HCT116 (cell line): Measurements from ENCODE around the gene CROCC. TPM values are rescaled to one million over a fixed set of nuclear protein-coding genes. Genes with fewer than 3 reads are reported as not detected.
A peak's percentile ranks its signal among the peaks of the same experiment; 100 is the strongest.

Experiments used
- ATAC-seq: fragments of 200-7000 bp; cut with Tn5 transposase; 2 replicates; pipeline ENCODE4 v1.9.1; 2020; ENCODE audit warnings: mild to moderate bottlenecking, moderate library complexity
- BruUV-seq: library from RNA; stranded (reverse); fragments of 400-500 nt; replicated peaks from 2 replicates; lab custom pipeline; 2021; lab: Mats Ljungman, UMichigan
- CTCF ChIA-PET: fragments of 300-600 bp; sonication (Branson Sonifier 250); formaldehyde crosslinking; loops from one replicate; lab custom pipeline; 2021; ENCODE audit warnings: antibody characterized with exemption; lab: Charles Lee
- POLR2A ChIA-PET: fragments of 300-600, 350-600 bp; sonication (Branson Sonifier 250); formaldehyde crosslinking; loops from one replicate; lab custom pipeline; 2021; ENCODE audit warnings: antibody characterized with exemption; lab: Charles Lee
- RAD21 ChIA-PET, 2 experiments: fragments of 300-600 bp; sonication (Branson Sonifier 250); formaldehyde crosslinking; loops; one replicate each; lab custom pipeline; 2023; ENCODE audit warnings: low total read pairs in 2 of 2; ENCODE audit not compliant: uncharacterized antibody in 2 of 2, unreplicated experiment in 2 of 2, low non-redundant PET in 1 of 2; lab: Charles Lee
- DNase-seq: peaks from one replicate; pipeline ENCODE4 v3.0.0-alpha.2; 2010; ENCODE audit warnings: low read depth, low spot score
- H2AFZ ChIP-seq: fragments of 200-600 bp; shearing (Covaris generic), sonication (generic); 2 replicates; pipeline ENCODE4 v1.6.1; 2017; ENCODE audit warnings: low read depth, mixed run types, mixed read lengths, antibody characterized with exemption, low read length; ENCODE audit not compliant: poor library complexity, severe bottlenecking
- H3K27ac ChIP-seq: 2 replicates; pipeline ENCODE4 v1.5.1; 2012; ENCODE audit warnings: low read depth, low read length
- H3K27me3 ChIP-seq: fragments of 200-600 bp; sonication (generic); 2 replicates; pipeline ENCODE4 v1.6.1; 2016; ENCODE audit warnings: mixed run types, low read length, mixed read lengths; ENCODE audit not compliant: insufficient read depth
- H3K36me3 ChIP-seq, 2 experiments: fragments of 200-500 bp in 1 of 2; fragments of 200-600 bp in 1 of 2; sonication (Bioruptor generic) in 1 of 2; sonication (generic) in 1 of 2; 2 replicates each; pipeline versions ENCODE4 v1.5.1 to v1.6.1; 2014 to 2016; ENCODE audit warnings: low read length in 2 of 2, inconsistent platforms in 1 of 2, mixed read lengths in 1 of 2, mixed run types in 1 of 2; ENCODE audit not compliant: insufficient read depth in 2 of 2, control insufficient read depth in 1 of 2
- H3K4me1 ChIP-seq, 2 experiments: fragments of 200-600 bp in 1 of 2; sonication (generic) in 1 of 2; 2 replicates each; pipeline versions ENCODE4 v1.5.1 to v1.6.1; 2012 to 2017; ENCODE audit warnings: low read length in 2 of 2, inconsistent platforms in 1 of 2, mild to moderate bottlenecking in 1 of 2, mixed read lengths in 1 of 2, mixed run types in 1 of 2, moderate library complexity in 1 of 2; ENCODE audit not compliant: insufficient read depth in 2 of 2, control insufficient read depth in 1 of 2
- H3K4me2 ChIP-seq: fragments of 200-600 bp; sonication (generic); 2 replicates; pipeline ENCODE4 v1.6.1; 2017; ENCODE audit warnings: mixed run types, low read length, mixed read lengths
- H3K4me3 ChIP-seq, 2 experiments: fragments of 200-600 bp in 1 of 2; sonication (generic) in 1 of 2; replicated peaks in 1 of 2; 2 replicates each; pipeline ENCODE4 v1.5.1; 2011 to 2016; ENCODE audit warnings: low read length in 2 of 2, control low read depth in 1 of 2, low read depth in 1 of 2, mild to moderate bottlenecking in 1 of 2, mixed read lengths in 1 of 2, mixed run types in 1 of 2
- H3K79me2 ChIP-seq: fragments of 200-600 bp; sonication (generic); 2 replicates; pipeline ENCODE4 v1.6.1; 2017; ENCODE audit warnings: mild to moderate bottlenecking, mixed run types, low read length, moderate library complexity, mixed read lengths; ENCODE audit not compliant: insufficient read depth
- H3K9ac ChIP-seq: fragments of 200-600 bp; sonication (generic); 2 replicates; pipeline ENCODE4 v1.6.1; 2016; ENCODE audit warnings: low read length, mixed read lengths
- H3K9me2 ChIP-seq: fragments of 200-600 bp; sonication (generic), shearing (Covaris generic); 2 replicates; pipeline ENCODE4 v1.6.1; 2017; ENCODE audit warnings: mixed run types, mild to moderate bottlenecking, moderate library complexity; ENCODE audit not compliant: insufficient read depth
- H3K9me3 ChIP-seq, 2 experiments: fragments of 200-500 bp in 1 of 2; fragments of 200-600 bp in 1 of 2; sonication (Bioruptor generic) in 1 of 2; sonication (generic) in 1 of 2; 2 replicates each; pipeline ENCODE4 v1.6.1; 2014 to 2017; ENCODE audit warnings: low read length in 2 of 2, mixed read lengths in 2 of 2, inconsistent platforms in 1 of 2, low read depth in 1 of 2, mild to moderate bottlenecking in 1 of 2, mixed run types in 1 of 2, moderate library complexity in 1 of 2; ENCODE audit not compliant: control insufficient read depth in 1 of 2, insufficient read depth in 1 of 2
- H4K20me1 ChIP-seq: fragments of 200-600 bp; sonication (generic), shearing (Covaris generic); 2 replicates; pipeline ENCODE4 v1.6.1; 2017; ENCODE audit warnings: mixed run types, mild to moderate bottlenecking, moderate library complexity; ENCODE audit not compliant: insufficient read depth
- CBX3 ChIP-seq: IDR thresholded peaks from 2 replicates; pipeline ENCODE4 v1.6.1; 2012; ENCODE audit warnings: low read depth
- CEBPB ChIP-seq: IDR thresholded peaks from 2 replicates; pipeline ENCODE4 v1.6.1; 2012; ENCODE audit warnings: low read depth
- EZH2 ChIP-seq: fragments of 200-600 bp; sonication (generic); IDR thresholded peaks from 2 replicates; pipeline ENCODE4 v1.6.1; 2017; ENCODE audit warnings: antibody characterized with exemption, mixed run types
- FOSL1 ChIP-seq: IDR thresholded peaks from 2 replicates; pipeline ENCODE4 v1.6.1; 2012; ENCODE audit warnings: low read depth
- JUND ChIP-seq: IDR thresholded peaks from 2 replicates; pipeline ENCODE4 v1.6.1; 2012
- MAX ChIP-seq: IDR thresholded peaks from 2 replicates; pipeline ENCODE4 v1.6.1; 2012
- POLR2AphosphoS5 ChIP-seq: IDR thresholded peaks from 2 replicates; pipeline ENCODE4 v1.6.1; 2011; ENCODE audit warnings: mild to moderate bottlenecking, low read depth, low read length, moderate library complexity
- REST ChIP-seq: IDR thresholded peaks from 2 replicates; pipeline ENCODE4 v1.6.1; 2012; ENCODE audit warnings: low read depth
- SIN3A ChIP-seq: IDR thresholded peaks from 2 replicates; pipeline ENCODE4 v1.6.1; 2012; ENCODE audit warnings: low read depth
- TCF7L2 ChIP-seq: IDR thresholded peaks from 2 replicates; pipeline ENCODE4 v1.7.0; 2011; ENCODE audit warnings: borderline replicate concordance, inconsistent platforms; ENCODE audit not compliant: insufficient read depth, insufficient read length; ENCODE audit errors: extremely low read depth
- YY1 ChIP-seq: IDR thresholded peaks from 2 replicates; pipeline ENCODE4 v1.6.1; 2011; ENCODE audit warnings: low read length, low read depth, moderate library complexity, mild to moderate bottlenecking; ENCODE audit not compliant: insufficient replicate concordance; ENCODE audit errors: extremely low read depth
- ZNF274 ChIP-seq: fragments of 200-500 bp; sonication (Bioruptor generic); IDR thresholded peaks from 2 replicates; pipeline ENCODE4 v1.6.1; 2014; ENCODE audit warnings: mild to moderate bottlenecking, low read depth, low read length, inconsistent platforms
- intact Hi-C: fragments of 100-400 bp; cut with micrococcal nuclease; formaldehyde crosslinking; loops from 2 replicates; pipeline ENCODE4 v1.10.0; 2022
- total RNA-seq: library from RNA; stranded (reverse); gene quantifications from one replicate; pipeline ENCODE4 v1.2.1, GENCODE V29; 2021; ENCODE audit not compliant: unreplicated experiment
- TF ChIP-seq, protein P1 (sequence below), 3 experiments: fragments of 200-600 bp in 1 of 3; sonication (generic) in 1 of 3; IDR thresholded peaks in 2 of 3; conservative IDR thresholded peaks in 1 of 3; 2 replicates each; pipeline ENCODE4 v1.5.1; 2012 to 2017; ENCODE audit warnings: low read depth in 2 of 3, low read length in 2 of 3, antibody characterized with exemption in 1 of 3, borderline replicate concordance in 1 of 3, control low read depth in 1 of 3, mild to moderate bottlenecking in 1 of 3, mixed read lengths in 1 of 3, mixed run types in 1 of 3, moderate library complexity in 1 of 3; ENCODE audit not compliant: insufficient read depth in 1 of 3

Gene CROCC
- total RNA-seq, 1 experiment from 2014 or later: 30.1 TPM

DNA sequence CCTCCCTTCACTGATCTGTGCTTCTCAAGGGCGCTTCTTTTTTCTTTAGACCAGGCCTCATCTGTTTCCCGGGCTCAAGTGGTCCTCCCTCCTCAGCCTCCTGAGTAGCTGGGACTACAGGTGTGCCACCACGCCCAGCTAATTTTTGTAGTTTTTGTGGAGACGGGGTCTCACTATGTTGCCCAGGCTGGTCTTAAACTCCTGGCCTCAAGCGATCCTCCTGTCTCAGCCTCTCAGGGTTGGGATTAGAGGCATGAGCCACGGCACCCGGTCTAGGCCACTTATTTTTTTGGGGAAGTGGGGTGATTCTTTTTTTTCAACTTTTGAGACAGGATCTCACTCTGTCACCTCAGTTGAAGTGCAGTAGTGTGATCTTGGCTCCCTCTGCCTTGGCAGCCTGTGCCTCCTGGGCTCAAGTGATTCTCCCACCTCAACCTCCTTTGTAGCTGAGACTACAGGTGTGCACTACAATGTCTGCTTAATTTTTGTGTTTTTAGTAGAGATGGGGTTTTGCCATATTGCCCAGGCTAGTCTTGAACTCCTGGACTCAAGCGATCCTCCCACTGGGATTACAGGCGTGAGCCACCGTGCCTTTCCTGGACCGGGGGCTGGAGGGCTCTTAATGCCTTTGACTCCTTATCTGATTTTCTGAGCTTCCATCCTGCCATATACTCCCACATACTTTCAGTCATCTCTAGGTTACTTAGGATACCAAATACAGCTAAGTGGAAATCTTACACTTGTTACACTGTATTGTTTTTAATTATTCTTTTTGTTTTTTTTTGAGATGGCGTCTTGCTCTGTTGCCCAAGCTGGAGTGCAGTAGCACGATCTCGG is 39.8 kb downstream of the CROCC start:
- POLR2A ChIA-PET: interaction anchor here (1.3 kb wide), 1 partner anchor 56 kb away, joined by 4 read pairs; no protein-coding TSS in a partner anchor
- H3K9ac ChIP-seq: peak overlapping the region; percentile 46

More for the DNA sequence above, 39.8 kb downstream of the CROCC start:
- Histone ChIP-seq H3K4me3 (peak overlapping the region; percentile 35 to 54), H3K4me1 (peaks cover 12 to 17% of the 10 kb centered on the region in 2 experiments), H3K9me3 (no peaks in the 10 kb centered on the region), H4K20me1 (no peaks in the 10 kb centered on the region), H3K9me2 (no peaks in the 10 kb centered on the region), H3K79me2 (no peaks in the 10 kb centered on the region), H3K27ac (peak overlapping the region; percentile 84), H2AFZ (no peak overlapping the region)
- RAD21 ChIA-PET: interaction anchor here in 1 of 2 experiments (0.5 kb wide), 1 partner anchor 97 kb away, joined by 4 read pairs; no protein-coding TSS in a partner anchor
- TSS peak; percentile 53 for BruUV-seq
- CTCF ChIA-PET: interaction anchor here (0.5 to 2.5 kb wide), 9 partner anchors 10 to 340 kb away, joined by 3 to 23 read pairs (median 4); no protein-coding TSS in a partner anchor
- TF ChIP-seq SIN3A: no peak
- no peak for TF ChIP-seq MAX
- TF ChIP-seq, protein P1, sequence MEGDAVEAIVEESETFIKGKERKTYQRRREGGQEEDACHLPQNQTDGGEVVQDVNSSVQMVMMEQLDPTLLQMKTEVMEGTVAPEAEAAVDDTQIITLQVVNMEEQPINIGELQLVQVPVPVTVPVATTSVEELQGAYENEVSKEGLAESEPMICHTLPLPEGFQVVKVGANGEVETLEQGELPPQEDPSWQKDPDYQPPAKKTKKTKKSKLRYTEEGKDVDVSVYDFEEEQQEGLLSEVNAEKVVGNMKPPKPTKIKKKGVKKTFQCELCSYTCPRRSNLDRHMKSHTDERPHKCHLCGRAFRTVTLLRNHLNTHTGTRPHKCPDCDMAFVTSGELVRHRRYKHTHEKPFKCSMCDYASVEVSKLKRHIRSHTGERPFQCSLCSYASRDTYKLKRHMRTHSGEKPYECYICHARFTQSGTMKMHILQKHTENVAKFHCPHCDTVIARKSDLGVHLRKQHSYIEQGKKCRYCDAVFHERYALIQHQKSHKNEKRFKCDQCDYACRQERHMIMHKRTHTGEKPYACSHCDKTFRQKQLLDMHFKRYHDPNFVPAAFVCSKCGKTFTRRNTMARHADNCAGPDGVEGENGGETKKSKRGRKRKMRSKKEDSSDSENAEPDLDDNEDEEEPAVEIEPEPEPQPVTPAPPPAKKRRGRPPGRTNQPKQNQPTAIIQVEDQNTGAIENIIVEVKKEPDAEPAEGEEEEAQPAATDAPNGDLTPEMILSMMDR (IDR thresholded peaks at IDR 0.05 in 2 of 3, conservative IDR thresholded peaks at IDR 0.05 in 1 of 3; ENCODE audit: borderline replicate concordance in 1 of 3, insufficient read depth in 1 of 3, low read depth in 2 of 3, low read length in 2 of 3): no peak
- TF ChIP-seq CBX3: no peak
- no peak for TF ChIP-seq JUND
- TF ChIP-seq YY1: no peak
- no peak for TF ChIP-seq POLR2AphosphoS5
- TF ChIP-seq TCF7L2: no peak
- TF ChIP-seq FOSL1: no peak
- no peak for TF ChIP-seq REST
- TF ChIP-seq CEBPB: no peak
- no peak for TF ChIP-seq ZNF274
- no peak for TF ChIP-seq EZH2
- TF ChIP-seq, all 23 proteins: peak for 0
- DNase-seq (no peak), ATAC-seq (peak; percentile 1; the same call in 1 of the 2 replicates)
- Histone ChIP-seq H3K27me3 (no peaks in the 10 kb centered on the region), H3K36me3 (no peaks in the 10 kb centered on the region), H3K4me2 (peak overlapping the region; percentile 71)
- intact Hi-C loops: loop anchor here (5.0 kb wide), 1 partner anchor 51 kb away; the partner anchor contains the start of gene ATP13A2
